T47D (cell line): Measurements from ENCODE around the gene C2CD3.

Source experiments
- DNase-seq, 2 experiments: peaks; one replicate each; pipeline versions ENCODE4 v3.0.0 to v3.0.0-alpha.2; 2011 to 2012; ENCODE audit warnings: low read depth in 1 of 2, low spot score in 1 of 2
- JUND ChIP-seq: IDR thresholded peaks from 2 replicates; pipeline ENCODE4 v1.6.1; 2012; ENCODE audit warnings: low read depth
- in situ Hi-C: cut with HindIII; loops from 2 replicates; pipeline ENCODE4 v1.10.0; 2016; ENCODE audit warnings: low sequenced_read_pairs, low pct_unique_long_range_greater_than_20kb

Gene C2CD3

GRCh38 chr11:74011360-74012073, 159.3 kb downstream of the C2CD3 start:
- in situ Hi-C loops: no loop called here
- TF ChIP-seq JUND: no peak
- no peak for DNase-seq

- DNase-seq: no peak
- TF ChIP-seq JUND: no peak
- in situ Hi-C loops: no loop called here
Observed at GRCh38 chr11:74010306-74011300, 160.2 kb downstream of the C2CD3 start.

DNA sequence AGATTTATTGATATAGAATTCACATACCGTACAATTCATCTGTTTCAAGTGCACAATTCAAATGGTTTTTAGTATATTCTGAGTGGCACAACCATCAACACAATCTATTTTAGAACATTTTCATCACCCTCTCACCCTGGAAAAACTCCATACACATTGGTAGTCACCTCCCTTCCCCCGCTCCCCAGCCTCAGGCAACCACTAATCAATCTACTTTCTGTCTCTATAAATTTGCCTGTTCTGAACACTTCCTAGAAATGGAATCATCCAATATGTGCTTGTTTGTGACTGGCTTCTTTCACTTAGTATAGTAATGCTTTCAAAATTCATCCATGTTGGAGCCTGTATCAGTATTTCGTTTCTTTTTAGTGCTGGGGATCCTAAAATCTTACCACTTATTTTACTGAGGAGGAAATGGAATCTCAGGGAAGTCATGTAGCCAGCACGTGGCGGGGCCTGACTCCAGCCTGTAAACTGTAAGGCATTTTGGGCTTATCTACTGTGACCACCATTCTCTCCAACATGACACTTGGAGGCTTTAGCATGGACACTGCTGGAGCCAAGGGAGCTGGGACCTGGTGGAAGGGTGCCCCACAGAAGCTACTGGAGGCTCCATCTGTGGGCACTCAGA, 161.0 kb downstream of the C2CD3 start:
- DNase-seq: no peak
- TF ChIP-seq JUND: no peak
- in situ Hi-C loops: no loop called here

- in situ Hi-C loops: no loop called here
- no peak for DNase-seq
- TF ChIP-seq JUND: no peak
Observed at GRCh38 chr11:74009230-74009547, 161.6 kb downstream of the C2CD3 start.

- no peak for DNase-seq
- in situ Hi-C loops: no loop called here
- TF ChIP-seq JUND: no peak
Observed at GRCh38 chr11:74008373-74009229, 162.2 kb downstream of the C2CD3 start, which contains the start of gene UCP3. Gene UCP3, minus strand, starts transcription at chr11:74009085. Its CDS starts 2,043 bp downstream, at chr11:74007042.

- TF ChIP-seq JUND: no peak
- in situ Hi-C loops: no loop called here
- no peak for DNase-seq
Observed at GRCh38 chr11:74007691-74008372, 163.0 kb downstream of the C2CD3 start.

DNA sequence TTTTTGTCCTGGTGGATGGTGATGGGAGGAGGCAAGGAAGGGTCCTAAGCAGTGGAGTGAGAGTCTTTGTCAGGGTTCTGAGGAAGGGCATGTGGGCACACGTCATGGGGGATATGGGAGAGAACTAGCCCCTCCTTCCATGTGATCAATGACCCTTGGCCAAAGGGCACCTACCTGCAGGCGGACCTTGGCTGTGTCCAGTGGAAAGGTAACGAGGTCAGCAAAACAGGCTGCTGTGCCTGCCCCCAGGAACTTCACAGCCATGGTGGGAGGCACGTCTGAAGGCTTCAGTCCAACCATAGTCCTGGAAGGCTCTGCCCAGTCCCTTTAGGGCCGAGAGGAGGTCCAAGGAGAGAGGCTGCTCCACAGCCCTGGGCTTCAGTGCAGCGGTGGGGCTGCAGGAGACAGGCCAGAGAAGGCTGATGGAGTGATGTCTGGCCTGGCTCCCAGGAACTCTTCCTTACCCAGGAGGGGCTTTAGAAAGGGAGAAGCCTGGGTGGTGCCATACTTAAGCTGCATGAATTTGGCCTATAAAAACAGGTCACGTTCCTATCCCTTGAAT, 164.0 kb downstream of the C2CD3 start:
- TF ChIP-seq JUND: no peak
- DNase-seq: no peak
- in situ Hi-C loops: no loop called here

GRCh38 chr11:74005721-74006517, 164.9 kb downstream of the C2CD3 start:
- TF ChIP-seq JUND: no peak
- DNase-seq: no peak
- in situ Hi-C loops: no loop called here

DNA sequence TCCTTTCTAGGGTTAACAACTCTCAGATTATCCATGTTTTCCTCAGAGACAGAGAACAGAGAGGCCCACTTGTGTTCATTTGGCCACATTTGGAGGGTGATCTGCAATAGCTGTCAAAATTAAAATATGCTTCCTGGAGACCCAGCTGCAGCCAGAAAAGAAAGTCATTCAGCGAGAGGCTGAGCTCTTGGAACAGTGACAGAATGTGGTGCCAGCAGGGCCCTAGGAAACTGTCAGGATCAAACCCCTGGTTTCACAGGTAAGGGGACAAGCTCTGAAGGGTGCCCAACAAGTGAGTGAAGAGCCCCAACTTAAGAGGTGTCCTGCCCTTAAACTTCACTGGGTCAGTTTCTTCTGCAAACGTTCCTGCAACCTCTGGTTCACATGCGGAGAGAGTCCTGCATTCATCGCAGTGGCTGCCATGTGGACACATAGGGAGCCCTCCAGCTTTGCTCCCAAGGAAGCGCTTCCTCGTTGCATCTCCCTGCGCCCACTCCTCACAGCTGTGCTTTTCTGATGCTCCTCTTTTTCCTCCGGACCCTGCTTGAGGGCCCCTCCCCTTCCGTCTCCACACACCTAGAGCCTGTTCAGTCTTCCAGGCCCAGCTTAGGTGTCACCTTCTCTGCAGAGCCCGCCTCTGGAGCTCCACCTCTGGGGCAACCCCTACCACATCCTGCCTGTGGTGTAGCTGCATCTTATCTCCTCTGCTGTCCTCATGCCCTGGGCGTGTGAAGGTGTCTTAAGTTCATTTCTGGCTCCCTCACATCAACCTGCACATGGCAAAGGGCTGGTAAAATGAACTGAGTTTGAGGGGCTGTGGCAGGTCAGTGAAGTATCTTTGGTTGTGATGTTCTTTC, 165.8 kb downstream of the C2CD3 start:
- TF ChIP-seq JUND: no peak
- in situ Hi-C loops: no loop called here
- no peak for DNase-seq
